GM23248 (cell line): ENCODE measurements around the gene FKBP15. TPM values are rescaled to one million over a fixed set of nuclear protein-coding genes. Genes with fewer than 3 reads are reported as not detected.

Experiments
- DNase-seq: peaks from one replicate; pipeline ENCODE4 v3.0.0-alpha.2; 2015
- H2AFZ ChIP-seq: fragments of 200-600 bp; sonication (generic); 2 replicates; pipeline ENCODE4 v1.6.1; 2016; ENCODE audit warnings: antibody characterized with exemption
- H3F3A ChIP-seq: fragments of 200-600 bp; sonication (generic); 2 replicates; pipeline ENCODE4 v1.6.1; 2016; ENCODE audit warnings: mild to moderate bottlenecking, antibody characterized with exemption, mixed run types; ENCODE audit not compliant: insufficient read depth
- H3K27ac ChIP-seq: fragments of 200-600 bp; sonication (generic); 2 replicates; pipeline ENCODE4 v1.5.1; 2016; ENCODE audit warnings: mild to moderate bottlenecking
- H3K27me3 ChIP-seq: fragments of 200-600 bp; sonication (generic); replicated peaks from 2 replicates; pipeline ENCODE4 v1.6.1; 2016; ENCODE audit warnings: mild to moderate bottlenecking; ENCODE audit not compliant: insufficient read depth
- H3K36me3 ChIP-seq: fragments of 200-600 bp; sonication (generic); 2 replicates; pipeline ENCODE4 v1.6.1; 2016; ENCODE audit warnings: low read depth, mild to moderate bottlenecking
- H3K4me1 ChIP-seq: fragments of 200-600 bp; sonication (generic); 2 replicates; pipeline ENCODE4 v1.6.1; 2016; ENCODE audit warnings: mild to moderate bottlenecking; ENCODE audit not compliant: insufficient read depth
- H3K4me2 ChIP-seq: fragments of 200-600 bp; sonication (generic); one replicate; pipeline ENCODE4 v1.6.1; 2016; ENCODE audit warnings: mild to moderate bottlenecking; ENCODE audit not compliant: unreplicated experiment
- H3K4me3 ChIP-seq: fragments of 200-600 bp; sonication (generic); 2 replicates; pipeline ENCODE4 v1.5.1; 2016; ENCODE audit warnings: mild to moderate bottlenecking
- H3K79me2 ChIP-seq: fragments of 200-600 bp; sonication (generic); 2 replicates; pipeline ENCODE4 v1.6.1; 2016; ENCODE audit warnings: mild to moderate bottlenecking; ENCODE audit not compliant: insufficient read depth
- H3K9ac ChIP-seq: fragments of 200-600 bp; sonication (generic); 2 replicates; pipeline ENCODE4 v1.6.1; 2016; ENCODE audit warnings: mild to moderate bottlenecking
- H3K9me2 ChIP-seq: fragments of 200-600 bp; sonication (generic); 2 replicates; pipeline ENCODE4 v1.6.1; 2016; ENCODE audit warnings: mixed run types, mild to moderate bottlenecking, moderate library complexity; ENCODE audit not compliant: insufficient read depth
- H3K9me3 ChIP-seq: fragments of 200-600 bp; sonication (generic); one replicate; pipeline ENCODE4 v1.6.1; 2017; ENCODE audit warnings: low read depth
- H4K20me1 ChIP-seq: fragments of 200-600 bp; sonication (generic); 2 replicates; pipeline ENCODE4 v1.6.0; 2016; ENCODE audit not compliant: insufficient read depth
- EZH2 ChIP-seq: fragments of 200-600 bp; sonication (generic); IDR thresholded peaks from 2 replicates; pipeline ENCODE4 v1.6.1; 2018; ENCODE audit warnings: antibody characterized with exemption, mild to moderate bottlenecking; ENCODE audit not compliant: insufficient read depth, poor library complexity, severe bottlenecking
- EZH2phosphoT487 ChIP-seq: fragments of 200-600 bp; sonication (generic); IDR thresholded peaks from 2 replicates; pipeline ENCODE4 v1.6.1; 2018; ENCODE audit warnings: antibody characterized with exemption, moderate library complexity, mild to moderate bottlenecking, low read depth; ENCODE audit not compliant: insufficient read depth
- WGBS, 2 experiments: methylation state at CpG; one replicate each; pipeline ENCODE4 v1.1.6; 2015 to 2017; ENCODE audit warnings: low lambda C conversion rate in 2 of 2, low coverage in 1 of 2; ENCODE audit errors: missing lambda C conversion rate in 2 of 2; 5-methylcytosine and 5-hydroxymethylcytosine counted together
- in situ Hi-C: fragments of 300-500 bp; cut with MboI; formaldehyde crosslinking; loops from 2 replicates; pipeline ENCODE4 v1.15.0; 2020
- polyA plus RNA-seq: library from polyadenylated mRNA; unstranded; fragments of >200 nt; fragmentation: Nextera tagmentation; extraction: Ambion mirVana; gene quantifications from 2 replicates; pipeline ENCODE4 v1.2.1, GENCODE V29; 2016
- total RNA-seq: library from RNA; depleted of rRNA; stranded (reverse); fragments of >200 nt; shearing (Covaris generic); gene quantifications from 2 replicates; pipeline ENCODE4 v1.2.3, GENCODE V29; 2014; rRNA removed

The FKBP15 gene, protein sequence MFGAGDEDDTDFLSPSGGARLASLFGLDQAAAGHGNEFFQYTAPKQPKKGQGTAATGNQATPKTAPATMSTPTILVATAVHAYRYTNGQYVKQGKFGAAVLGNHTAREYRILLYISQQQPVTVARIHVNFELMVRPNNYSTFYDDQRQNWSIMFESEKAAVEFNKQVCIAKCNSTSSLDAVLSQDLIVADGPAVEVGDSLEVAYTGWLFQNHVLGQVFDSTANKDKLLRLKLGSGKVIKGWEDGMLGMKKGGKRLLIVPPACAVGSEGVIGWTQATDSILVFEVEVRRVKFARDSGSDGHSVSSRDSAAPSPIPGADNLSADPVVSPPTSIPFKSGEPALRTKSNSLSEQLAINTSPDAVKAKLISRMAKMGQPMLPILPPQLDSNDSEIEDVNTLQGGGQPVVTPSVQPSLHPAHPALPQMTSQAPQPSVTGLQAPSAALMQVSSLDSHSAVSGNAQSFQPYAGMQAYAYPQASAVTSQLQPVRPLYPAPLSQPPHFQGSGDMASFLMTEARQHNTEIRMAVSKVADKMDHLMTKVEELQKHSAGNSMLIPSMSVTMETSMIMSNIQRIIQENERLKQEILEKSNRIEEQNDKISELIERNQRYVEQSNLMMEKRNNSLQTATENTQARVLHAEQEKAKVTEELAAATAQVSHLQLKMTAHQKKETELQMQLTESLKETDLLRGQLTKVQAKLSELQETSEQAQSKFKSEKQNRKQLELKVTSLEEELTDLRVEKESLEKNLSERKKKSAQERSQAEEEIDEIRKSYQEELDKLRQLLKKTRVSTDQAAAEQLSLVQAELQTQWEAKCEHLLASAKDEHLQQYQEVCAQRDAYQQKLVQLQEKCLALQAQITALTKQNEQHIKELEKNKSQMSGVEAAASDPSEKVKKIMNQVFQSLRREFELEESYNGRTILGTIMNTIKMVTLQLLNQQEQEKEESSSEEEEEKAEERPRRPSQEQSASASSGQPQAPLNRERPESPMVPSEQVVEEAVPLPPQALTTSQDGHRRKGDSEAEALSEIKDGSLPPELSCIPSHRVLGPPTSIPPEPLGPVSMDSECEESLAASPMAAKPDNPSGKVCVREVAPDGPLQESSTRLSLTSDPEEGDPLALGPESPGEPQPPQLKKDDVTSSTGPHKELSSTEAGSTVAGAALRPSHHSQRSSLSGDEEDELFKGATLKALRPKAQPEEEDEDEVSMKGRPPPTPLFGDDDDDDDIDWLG
- total RNA-seq (23.1 and 26.1 TPM in 2 replicates), polyA plus RNA-seq (17.8 and 18.6 TPM in 2 replicates)

DNA sequence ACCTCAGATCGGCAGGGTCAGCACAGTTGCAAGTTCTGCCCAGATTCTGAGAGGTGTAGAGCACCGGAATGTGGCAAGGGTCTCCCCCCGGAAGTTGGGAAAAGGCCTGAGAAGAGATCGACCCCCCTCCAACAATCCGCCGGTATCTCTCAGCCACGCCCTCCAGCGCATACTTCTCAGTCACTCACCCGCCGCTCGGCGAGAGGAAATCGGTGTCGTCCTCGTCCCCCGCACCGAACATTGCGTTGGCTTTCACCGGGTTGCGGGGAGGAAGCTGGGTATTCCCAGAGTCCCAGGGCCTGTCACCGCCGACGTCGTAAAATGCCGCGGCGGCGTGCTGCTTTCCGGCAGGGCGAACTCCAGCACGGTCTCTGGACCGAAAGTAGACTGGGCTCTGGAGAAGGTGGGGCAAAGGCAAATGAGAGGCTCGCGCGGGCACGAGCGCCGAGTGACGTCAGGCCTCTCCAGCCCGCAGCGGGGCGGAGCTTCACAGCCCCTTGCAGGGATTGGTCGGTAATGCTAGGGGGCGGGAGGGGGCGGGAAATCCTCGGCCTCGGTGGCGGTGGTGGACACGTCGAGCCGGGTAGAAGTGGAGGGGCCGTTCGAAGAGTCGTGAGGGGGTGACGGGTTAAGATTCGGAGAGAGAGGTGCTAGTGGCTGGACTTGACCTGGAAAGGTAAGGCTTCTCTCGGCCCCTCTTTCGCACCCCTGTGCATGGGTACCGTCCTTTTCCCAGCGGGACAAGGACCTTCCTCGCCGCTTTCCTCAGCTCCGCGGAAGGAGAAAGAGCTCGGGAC is at the start of gene FKBP15, which contains the start of gene SLC31A1:
Gene FKBP15, minus strand, starts transcription at position 275 of the 797 bp plus-strand sequence. Its CDS starts 34 bp downstream, at position 241.
Gene SLC31A1, plus strand, starts transcription at position 542 of the 797 bp plus-strand sequence. CDS start 34,605 bp downstream, outside the sequence.
- no peaks in the 10 kb centered on the region for H3K9me3 ChIP-seq
- H3F3A ChIP-seq, result peaks cover 27% of the 10 kb centered on the region
- H2AFZ ChIP-seq, result peak within 1 kb of the TSS; percentile 96
- no peaks in the 10 kb centered on the region for H3K27me3 ChIP-seq
- no peaks in the 10 kb centered on the region for H3K9me2 ChIP-seq
- H3K27ac ChIP-seq, result peak within 1 kb of the TSS; percentile 74
- peak; percentile 99 for DNase-seq
- peak within 1 kb of the TSS; percentile 89 for H3K9ac ChIP-seq
- 0 out of 2 replicates have a peak, but pooled peaks cover 3% of the 10 kb centered on the region for H4K20me1 ChIP-seq
- WGBS, 2 experiments, result 1 to 2% methylated on average over 51 to 60 of the region's 65 CpGs
- H3K4me2 ChIP-seq, result peak within 1 kb of the TSS; percentile 96
- H3K4me1 ChIP-seq, result peaks cover 33% of the 10 kb centered on the region
- TF ChIP-seq EZH2 (no peak), EZH2phosphoT487 (no peak)
- peaks cover 12% of the 10 kb centered on the region; the same call in 1 of the 2 replicates for H3K36me3 ChIP-seq
- H3K4me3 ChIP-seq, result peak within 1 kb of the TSS; percentile 99
- peaks cover 96% of the 10 kb centered on the region for H3K79me2 ChIP-seq
- in situ Hi-C loops, result no loop called here

DNA sequence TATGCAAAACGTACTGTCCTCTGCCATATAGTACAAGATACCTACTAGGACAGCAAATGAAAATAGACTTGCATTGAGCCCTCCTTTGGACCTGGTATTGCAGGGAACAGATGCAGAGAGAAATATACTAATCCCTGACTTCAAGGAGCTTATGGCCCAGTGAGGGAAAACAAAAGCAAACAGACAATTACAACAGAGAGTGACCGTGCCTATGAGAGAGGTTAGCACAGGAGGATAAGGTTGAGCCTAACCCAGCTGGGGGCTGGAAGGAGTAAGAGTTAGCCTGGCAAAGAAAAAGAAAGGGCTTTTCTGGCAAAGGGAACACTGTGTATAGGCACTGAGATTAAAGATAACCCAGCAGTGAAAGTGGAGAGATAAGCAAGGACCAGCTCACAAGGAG is 48.8 kb upstream of the FKBP15 start:
- H3F3A ChIP-seq, result peaks cover 12% of the 10 kb centered on the region
- no peak overlapping the region for H3K4me3 ChIP-seq
- in situ Hi-C loops, result no loop called here
- H3K79me2 ChIP-seq, result peaks cover 27% of the 10 kb centered on the region
- DNase-seq, result no peak
- H3K27ac ChIP-seq, result no peak overlapping the region
- H3K9ac ChIP-seq, result no peak overlapping the region
- no peaks in the 10 kb centered on the region for H4K20me1 ChIP-seq
- H3K27me3 ChIP-seq, result no peaks in the 10 kb centered on the region
- H2AFZ ChIP-seq, result no peak overlapping the region
- TF ChIP-seq EZH2, result no peak
- TF ChIP-seq EZH2phosphoT487, result no peak
- H3K9me2 ChIP-seq, result no peaks in the 10 kb centered on the region
- no peaks in the 10 kb centered on the region for H3K9me3 ChIP-seq
- H3K4me2 ChIP-seq, result no peak overlapping the region
- H3K4me1 ChIP-seq, result peaks cover 7% of the 10 kb centered on the region
- 76 to 85% methylated on average over 2 of the region's 2 CpGs for WGBS, 2 experiments
- peaks cover 41% of the 10 kb centered on the region for H3K36me3 ChIP-seq

DNA sequence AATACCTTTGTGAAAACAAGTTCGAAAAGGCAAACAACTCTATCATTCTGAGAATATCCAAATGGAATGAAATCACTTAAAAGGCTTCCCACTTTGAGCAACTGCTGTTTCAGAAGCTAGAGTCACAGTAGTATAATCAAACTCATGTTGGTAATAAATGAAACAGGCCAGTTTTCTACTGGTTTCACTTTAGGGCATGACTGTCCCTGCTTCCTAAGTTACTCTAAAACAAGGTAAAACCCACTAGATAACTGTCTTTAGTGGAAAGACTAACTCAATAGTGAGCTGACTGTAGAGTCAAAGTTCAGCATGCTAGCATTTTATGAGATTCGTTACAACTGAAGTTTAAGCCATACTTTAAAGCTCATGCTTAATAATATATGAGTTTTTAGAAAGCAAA is 48.3 kb upstream of the FKBP15 start:
- H3K9me3 ChIP-seq, result no peaks in the 10 kb centered on the region
- H3K79me2 ChIP-seq, result peaks cover 22% of the 10 kb centered on the region
- peaks cover 7% of the 10 kb centered on the region for H3K4me1 ChIP-seq
- no peak for DNase-seq
- H3K36me3 ChIP-seq, result peaks cover 41% of the 10 kb centered on the region
- H3F3A ChIP-seq, result peaks cover 8% of the 10 kb centered on the region; the same call in 1 of the 2 replicates
- no peaks in the 10 kb centered on the region for H3K9me2 ChIP-seq
- H4K20me1 ChIP-seq, result no peaks in the 10 kb centered on the region
- H2AFZ ChIP-seq, result no peak overlapping the region
- in situ Hi-C loops, result no loop called here
- H3K4me3 ChIP-seq, result no peak overlapping the region
- TF ChIP-seq EZH2phosphoT487, result no peak
- no peak for TF ChIP-seq EZH2
- no peaks in the 10 kb centered on the region for H3K27me3 ChIP-seq
- H3K9ac ChIP-seq, result no peak overlapping the region
- no peak overlapping the region for H3K4me2 ChIP-seq
- H3K27ac ChIP-seq, result no peak overlapping the region
- 56 to 58% methylated on average over 2 of the region's 2 CpGs for WGBS, 2 experiments
